ENCODE results near the gene ABHD6. TPM values are rescaled to one million over a fixed set of nuclear protein-coding genes. Genes with fewer than 3 reads are reported as not detected.

The ABHD6 gene
- total RNA-seq, 8 experiments from 2014 or later = 2.6 to 21.1 (median 7.3) TPM

DNA sequence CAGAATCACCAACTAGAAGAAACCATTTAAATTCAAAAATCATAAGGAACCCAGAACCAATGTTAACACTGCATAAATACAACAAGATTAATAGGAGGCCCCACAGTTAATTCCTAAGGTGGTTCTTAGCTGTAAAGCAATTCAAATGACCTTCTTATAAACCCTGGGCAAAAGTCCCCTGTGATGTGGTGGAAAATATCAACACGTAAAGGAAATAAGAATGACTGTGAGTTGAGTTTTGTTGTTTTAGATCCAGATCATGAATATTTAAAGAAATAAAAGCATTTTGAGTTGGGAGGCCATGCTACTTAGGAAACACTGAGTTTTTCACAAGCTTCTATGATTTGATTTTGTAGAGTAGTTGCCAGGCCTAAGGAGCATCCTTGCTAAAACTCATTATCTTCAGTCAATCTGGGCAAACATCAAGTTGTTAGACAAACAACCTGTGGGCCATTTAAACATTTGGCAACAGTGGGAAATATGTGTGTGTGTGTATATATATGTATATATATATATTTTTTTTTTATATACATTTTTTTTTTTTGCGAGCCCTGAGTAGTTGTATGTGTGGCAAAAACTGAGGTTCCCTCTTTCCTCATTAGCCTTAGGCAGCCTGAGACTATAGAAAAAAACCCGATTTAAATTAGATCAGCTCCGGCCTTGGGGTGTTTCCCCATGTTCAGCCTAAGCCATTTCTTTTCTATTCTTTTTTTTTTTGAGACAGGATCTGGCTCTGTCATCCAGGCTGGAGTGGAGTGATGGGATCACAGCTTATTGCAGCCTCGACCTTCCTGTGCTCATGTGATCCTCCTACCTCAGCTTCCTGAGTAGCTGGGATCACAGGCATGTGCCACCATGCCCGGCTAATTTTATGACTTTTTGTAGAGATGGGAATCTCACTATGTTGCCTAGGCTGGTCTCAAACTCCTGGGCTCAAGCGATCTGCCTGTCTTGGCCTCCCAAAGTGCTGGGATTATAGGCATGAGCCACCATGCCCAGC, 87.1 kb downstream of the ABHD6 start:
- peak overlapping the region in 1 of 2 donors; percentile 9 for H3K27ac ChIP-seq
- WGBS, 10 experiments = 63 to 100% (median 89%) methylated on average over 2 to 6 of the region's 7 CpGs; no CpG with 5 or more reads in 1 of the 10 experiments
- peaks cover 3 to 13% of the 10 kb centered on the region in 2 donors for H3K4me1 ChIP-seq (replicated peaks in 1 of 2)
- peak in 1 of 8 experiments; percentile 30 for ATAC-seq (replicated peaks in 6 of 8)
- no peak overlapping the region for H3K4me3 ChIP-seq
- in situ Hi-C loops (cut with MboI; ENCODE audit: low pct_unique_long_range_greater_than_20kb in 2 of 9, low sequenced_read_pairs in 9 of 9, unreplicated experiment in 9 of 9) = loop anchor here in 5 of 9 experiments (10.0 to 25.0 kb wide), 5 partner anchors 88 to 213 kb away; partner anchors contain the start of gene ACOX2 (in 3 of the 5)

DNA sequence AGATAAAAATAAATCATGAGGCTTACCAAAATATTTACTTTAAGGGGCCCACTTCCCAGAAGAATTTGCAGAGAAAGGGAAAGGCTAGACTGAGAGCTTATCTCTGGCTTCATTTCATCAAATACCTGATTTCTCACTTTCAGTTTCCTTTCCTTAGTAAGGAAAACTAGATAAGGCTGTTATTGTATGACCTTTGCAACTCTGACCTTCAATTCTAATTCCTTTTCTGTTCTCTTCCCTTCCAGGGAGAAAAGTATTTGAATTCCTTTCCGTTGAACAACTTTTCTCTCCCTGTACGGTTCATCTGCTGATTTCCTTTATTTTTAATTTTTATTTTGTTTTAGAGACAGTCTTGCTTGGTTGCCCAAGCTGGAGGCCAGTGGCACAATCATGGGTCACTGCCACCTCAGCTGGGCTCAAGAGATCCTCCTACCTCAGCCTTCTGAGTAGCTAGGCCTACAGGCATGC, 88.0 kb downstream of the ABHD6 start:
- Histone ChIP-seq H3K4me3 (no peak overlapping the region), H3K4me1 (replicated peaks in 1 of 2) (peaks cover 3 to 13% of the 10 kb centered on the region in 2 donors), H3K27ac (no peak overlapping the region)
- in situ Hi-C loops (cut with MboI; ENCODE audit: low pct_unique_long_range_greater_than_20kb in 2 of 9, low sequenced_read_pairs in 9 of 9, unreplicated experiment in 9 of 9) = loop anchor here in 2 of 9 experiments (10.0 to 25.0 kb wide), 3 partner anchors 89 to 212 kb away; partner anchors contain the start of gene ACOX2 (in 1 of the 2)
- WGBS, 10 experiments = 25 to 100% (median 92%) methylated on average over 1 to 2 of the region's 2 CpGs
- no peak for ATAC-seq (replicated peaks in 6 of 8)

DNA sequence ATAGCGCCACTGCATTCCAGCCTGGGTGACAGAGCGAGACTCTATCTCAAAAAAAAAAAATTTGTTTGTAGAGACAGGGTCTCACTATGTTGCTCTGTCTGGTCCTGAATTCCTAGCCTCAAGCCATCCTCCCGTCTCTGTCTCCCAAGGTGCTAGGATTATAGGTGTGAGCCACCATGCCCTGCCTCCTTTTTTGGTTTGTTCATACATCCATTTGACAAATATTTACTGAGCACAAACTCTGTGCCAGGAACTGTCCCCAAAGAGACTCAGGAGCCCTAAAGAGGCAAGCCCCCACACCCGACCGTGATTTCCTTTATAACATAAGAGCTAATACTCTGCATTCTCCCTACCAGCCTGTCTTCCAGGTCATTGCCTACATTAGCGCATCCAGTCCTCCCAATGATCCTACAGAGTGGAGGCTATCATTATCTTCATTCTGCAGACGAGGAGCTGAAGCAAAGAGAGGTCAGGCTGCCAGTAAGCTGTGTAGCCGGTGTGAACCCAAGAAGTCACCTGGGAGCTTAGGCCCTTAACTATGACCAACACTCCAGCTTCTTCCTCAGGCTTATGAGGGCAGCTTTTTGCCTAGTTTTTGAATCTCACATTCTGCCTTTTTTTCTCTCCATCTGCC, 88.8 kb downstream of the ABHD6 start:
- no peak for ATAC-seq (replicated peaks in 6 of 8)
- Histone ChIP-seq H3K4me1 (replicated peaks in 1 of 2) (peaks cover 3 to 13% of the 10 kb centered on the region in 2 donors), H3K27ac (no peak overlapping the region), H3K4me3 (no peak overlapping the region)
- WGBS, 10 experiments = 23 to 100% (median 79%) methylated on average over 1 to 5 of the region's 8 CpGs
- in situ Hi-C loops (cut with MboI; ENCODE audit: low pct_unique_long_range_greater_than_20kb in 2 of 9, low sequenced_read_pairs in 9 of 9, unreplicated experiment in 9 of 9) = loop anchor here in 2 of 9 experiments (10.0 to 25.0 kb wide), 3 partner anchors 88 to 211 kb away; partner anchors contain the start of gene ACOX2 (in 1 of the 2)

DNA sequence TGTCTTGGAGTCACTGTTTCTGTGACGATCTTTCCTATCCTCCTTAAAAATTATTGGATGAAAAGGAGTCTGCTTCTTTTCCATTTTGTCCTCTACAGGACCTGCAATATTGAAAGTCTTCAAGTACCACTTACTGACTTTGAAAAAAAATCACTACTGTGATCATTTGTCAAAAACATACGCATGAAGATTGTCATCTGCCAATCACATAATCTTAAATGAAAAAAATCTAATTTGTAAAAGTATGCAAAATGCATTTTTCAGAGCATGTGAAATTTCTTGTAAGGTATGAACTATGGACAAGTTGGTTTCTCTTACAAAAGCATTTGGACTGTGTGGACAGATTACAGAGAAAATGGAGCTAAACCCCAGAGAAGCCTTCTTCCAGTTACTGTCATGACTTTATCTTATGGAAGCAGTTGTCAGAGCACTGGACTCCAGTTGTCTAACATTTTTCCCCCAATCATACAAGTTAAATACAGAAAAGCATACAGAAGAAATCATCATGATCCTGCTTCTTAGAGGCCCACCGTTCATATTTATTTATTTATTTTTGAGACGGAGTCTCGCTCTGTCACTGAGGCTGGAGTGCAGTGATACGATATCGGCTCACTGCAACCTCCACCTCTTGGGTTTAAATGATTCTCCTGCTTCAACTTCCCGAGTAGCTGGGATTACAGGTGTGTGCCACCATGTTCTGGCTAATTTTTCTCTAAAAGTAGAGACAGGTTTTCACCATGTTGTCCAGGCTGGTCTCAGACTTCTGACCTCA, 91.7 kb downstream of the ABHD6 start:
- Histone ChIP-seq H3K4me1 (replicated peaks in 1 of 2) (peaks cover 6 to 9% of the 10 kb centered on the region in 2 donors), H3K4me3 (no peak overlapping the region), H3K27ac (no peak overlapping the region)
- in situ Hi-C loops (cut with MboI; ENCODE audit: low pct_unique_long_range_greater_than_20kb in 2 of 9, low sequenced_read_pairs in 9 of 9, unreplicated experiment in 9 of 9) = loop anchor here in 2 of 9 experiments (10.0 to 25.0 kb wide), 3 partner anchors 85 to 208 kb away; partner anchors contain the start of gene ACOX2 (in 1 of the 2)
- ATAC-seq (replicated peaks in 6 of 8) = no peak
- WGBS, 10 experiments = 74 to 100% (median 84%) methylated on average over 1 to 7 of the region's 8 CpGs; no CpG with 5 or more reads in 1 of the 10 experiments

DNA sequence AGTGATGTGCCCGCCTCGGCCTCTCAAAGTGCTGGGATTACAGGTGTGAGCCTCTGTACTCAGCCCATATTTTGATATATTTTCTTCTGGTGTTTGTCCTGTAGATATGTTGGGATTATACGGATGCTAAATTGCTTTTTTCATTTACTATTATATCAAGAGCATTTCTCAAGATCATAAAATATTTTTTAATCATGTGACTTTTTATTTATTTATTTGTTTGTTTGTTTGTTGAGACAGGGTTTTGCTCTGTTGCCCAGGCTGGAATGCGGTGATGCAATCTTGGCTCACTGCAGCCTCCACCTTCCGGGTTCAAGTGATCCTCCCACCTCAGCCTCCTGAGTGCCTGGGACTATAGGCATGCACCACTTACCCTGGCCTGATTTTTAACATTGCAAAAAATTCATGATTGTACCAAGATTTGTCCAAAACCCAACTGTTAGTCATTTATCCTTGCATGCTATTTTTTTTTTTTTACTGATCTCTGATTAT, 92.4 kb downstream of the ABHD6 start:
- in situ Hi-C loops (cut with MboI; ENCODE audit: low pct_unique_long_range_greater_than_20kb in 2 of 9, low sequenced_read_pairs in 9 of 9, unreplicated experiment in 9 of 9) = loop anchor here in 2 of 9 experiments (10.0 to 25.0 kb wide), 3 partner anchors 85 to 207 kb away; partner anchors contain the start of gene ACOX2 (in 1 of the 2)
- WGBS, 10 experiments = 50 to 100% (median 90%) methylated on average over 2 to 5 of the region's 5 CpGs
- no peak for ATAC-seq (replicated peaks in 6 of 8)
- Histone ChIP-seq H3K4me1 (replicated peaks in 1 of 2) (peaks cover 10 to 11% of the 10 kb centered on the region in 2 donors), H3K27ac (no peak overlapping the region), H3K4me3 (no peak overlapping the region)

DNA sequence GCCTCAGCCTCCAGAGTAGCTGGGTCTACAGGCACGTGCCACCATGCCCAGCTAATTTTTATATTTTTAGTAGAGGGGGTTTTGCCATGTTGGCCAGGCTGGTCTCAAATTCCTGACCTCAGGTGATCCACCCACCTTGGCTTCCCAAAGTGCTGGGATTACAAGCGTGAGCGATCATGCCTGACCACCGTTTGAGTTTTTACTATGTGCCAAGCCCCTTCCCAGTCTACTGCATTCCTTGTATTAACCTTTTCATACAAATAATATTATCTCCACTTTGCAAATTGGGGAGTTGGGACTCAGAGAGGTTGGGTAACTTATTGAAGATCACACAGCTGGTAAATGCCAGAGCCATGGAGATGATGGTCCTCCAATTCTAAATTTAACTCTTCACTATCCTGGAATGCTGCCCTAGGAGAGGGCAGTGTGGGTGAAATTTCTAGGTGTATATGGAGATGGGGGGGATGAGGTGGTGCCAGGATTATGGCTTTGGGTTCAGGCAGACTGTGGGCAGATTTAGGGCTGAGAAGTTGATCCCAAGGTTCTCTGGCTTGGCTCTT, 94.1 kb downstream of the ABHD6 start:
- Histone ChIP-seq H3K27ac (no peak overlapping the region), H3K4me1 (replicated peaks in 1 of 2) (peaks cover 11 to 13% of the 10 kb centered on the region in 2 donors), H3K4me3 (no peak overlapping the region)
- in situ Hi-C loops (cut with MboI; ENCODE audit: low pct_unique_long_range_greater_than_20kb in 2 of 9, low sequenced_read_pairs in 9 of 9, unreplicated experiment in 9 of 9) = loop anchor here in 2 of 9 experiments (25.0 kb wide), 2 partner anchors 181 to 206 kb away; partner anchors contain the start of gene ACOX2 (in 1 of the 2)
- WGBS, 10 experiments = 56 to 100% (median 98%) methylated on average over 1 to 4 of the region's 4 CpGs; no CpG with 5 or more reads in 6 of the 10 experiments
- ATAC-seq (replicated peaks in 6 of 8) = no peak

DNA sequence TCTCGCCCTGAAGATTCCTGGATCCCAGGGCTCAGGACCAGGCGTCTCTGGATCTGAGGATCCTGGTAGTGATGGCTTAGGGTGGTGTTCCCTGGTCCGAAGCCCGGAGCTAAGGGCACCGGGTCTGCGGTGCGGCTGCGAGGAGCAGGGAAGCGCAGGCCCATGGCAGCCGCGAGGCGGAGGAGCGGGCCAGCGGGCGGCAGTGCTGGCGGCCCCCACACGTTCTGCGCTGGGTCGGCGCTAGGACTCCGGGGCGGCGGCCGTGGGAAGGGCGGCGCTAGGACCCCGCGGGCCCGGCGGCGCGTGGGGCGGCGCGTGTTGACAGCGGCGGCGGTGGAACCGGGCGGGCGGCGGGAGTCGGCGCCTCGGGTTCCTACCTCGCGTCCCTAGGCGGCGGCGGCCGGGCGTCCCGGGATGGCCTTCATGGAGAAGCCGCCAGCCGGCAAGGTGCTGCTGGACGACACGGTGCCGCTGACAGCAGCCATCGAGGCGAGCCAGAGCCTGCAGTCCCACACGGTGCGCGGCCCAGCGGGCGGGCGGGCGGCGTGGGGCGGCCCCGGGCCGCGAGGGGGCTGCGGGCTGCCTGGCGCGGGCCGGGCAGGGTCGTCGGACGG, 95.1 kb downstream of the ABHD6 start, which contains the start of gene PXK:
Gene PXK (plus strand): TSS at position 318 of the 614 bp plus-strand sequence. CDS start 97 bp downstream, at position 415.
- in situ Hi-C loops (cut with MboI; ENCODE audit: low pct_unique_long_range_greater_than_20kb in 2 of 9, low sequenced_read_pairs in 9 of 9, unreplicated experiment in 9 of 9) = loop anchor here in 2 of 9 experiments (25.0 kb wide), 2 partner anchors 180 to 205 kb away; partner anchors contain the start of gene ACOX2 (in 1 of the 2)
- peak within 1 kb of the TSS; percentile 22 to 38 for H3K27ac ChIP-seq

DNA sequence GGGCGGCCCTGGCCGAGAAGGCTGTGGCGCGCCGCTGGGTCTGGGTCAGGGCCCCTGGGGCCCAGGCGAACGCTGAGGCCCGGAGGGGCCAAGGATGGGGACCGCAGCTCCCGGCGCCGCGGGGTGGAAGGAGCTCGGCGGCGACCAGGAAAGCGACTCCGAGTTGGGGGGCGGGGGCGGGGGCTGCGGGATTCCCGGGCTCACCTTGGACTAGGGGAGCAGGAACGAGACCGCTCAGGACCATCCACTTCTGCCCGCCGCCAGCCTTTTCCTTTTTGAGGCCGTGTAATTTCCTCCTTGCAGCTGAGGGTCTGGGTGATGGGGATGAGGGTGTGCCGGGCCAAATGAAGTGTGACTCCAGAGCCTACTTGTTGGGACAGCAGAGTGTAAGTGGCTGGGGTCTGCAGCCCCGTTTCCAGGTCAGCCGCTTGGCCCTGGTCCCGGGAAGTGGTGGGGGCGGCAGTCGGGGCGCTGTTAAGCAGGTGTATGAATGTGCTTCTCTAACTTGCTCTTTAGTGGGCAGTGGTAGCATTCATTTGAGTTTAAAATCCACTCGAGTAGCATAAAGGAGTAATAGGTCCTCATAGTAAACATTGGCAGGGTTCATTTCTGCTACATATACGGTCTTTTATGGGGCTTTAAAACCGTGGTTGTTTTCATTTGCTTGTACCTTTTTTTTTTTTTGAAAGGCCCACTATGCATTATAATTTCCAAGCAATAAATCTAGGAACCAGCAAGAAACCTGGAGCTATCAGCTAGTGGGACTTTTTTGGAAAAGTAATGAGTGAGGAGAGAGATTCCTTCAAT, 95.8 kb downstream of the ABHD6 start:
- Histone ChIP-seq H3K4me1 (replicated peaks in 1 of 2) (peaks cover 11 to 13% of the 10 kb centered on the region in 2 donors), H3K27ac (peak overlapping the region; percentile 22 to 38), H3K4me3 (peak overlapping the region; percentile 69 to 85 (median 78))
- in situ Hi-C loops (cut with MboI; ENCODE audit: low pct_unique_long_range_greater_than_20kb in 2 of 9, low sequenced_read_pairs in 9 of 9, unreplicated experiment in 9 of 9) = loop anchor here in 2 of 9 experiments (25.0 kb wide), 2 partner anchors 179 to 204 kb away; partner anchors contain the start of gene ACOX2 (in 1 of the 2)
- WGBS, 10 experiments = 0 to 2% (median 0%) methylated on average over 1 to 6 of the region's 37 CpGs; no CpG with 5 or more reads in 5 of the 10 experiments
- ATAC-seq (replicated peaks in 6 of 8) = peak; percentile 31 to 62 (median 40)

More for the DNA sequence above, 95.1 kb downstream of the ABHD6 start, which contains the start of gene PXK:
- Histone ChIP-seq H3K4me3 (peak within 1 kb of the TSS; percentile 69 to 85 (median 78)), H3K4me1 (replicated peaks in 1 of 2) (peaks cover 11 to 13% of the 10 kb centered on the region in 2 donors)
- peak; percentile 86 to 94 (median 90) for ATAC-seq (replicated peaks in 6 of 8)
- 1 to 20% (median 5%) methylated on average over 1 to 12 of the region's 79 CpGs; no CpG with 5 or more reads in 6 of the 10 experiments for WGBS, 10 experiments

DNA sequence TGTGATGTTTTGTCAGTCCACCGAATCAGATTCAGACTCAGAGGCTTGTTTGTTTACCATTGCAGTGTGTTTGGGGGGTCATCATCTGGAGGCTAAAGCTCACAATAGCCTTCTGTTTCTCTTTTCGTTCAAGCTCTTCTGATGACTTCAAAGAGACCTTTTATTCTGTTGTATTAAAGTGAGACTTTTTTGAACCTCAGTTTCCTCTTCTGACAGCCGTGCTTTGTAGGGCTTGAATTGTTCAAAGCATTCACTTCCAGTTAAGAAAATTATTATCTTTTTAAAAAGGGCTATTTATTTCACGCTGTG, 96.4 kb downstream of the ABHD6 start:
- in situ Hi-C loops (cut with MboI; ENCODE audit: low pct_unique_long_range_greater_than_20kb in 2 of 9, low sequenced_read_pairs in 9 of 9, unreplicated experiment in 9 of 9) = loop anchor here in 2 of 9 experiments (25.0 kb wide), 2 partner anchors 178 to 203 kb away; partner anchors contain the start of gene ACOX2 (in 1 of the 2)
- no peak overlapping the region for H3K27ac ChIP-seq
- peak overlapping the region; percentile 69 to 85 (median 78) for H3K4me3 ChIP-seq
- H3K4me1 ChIP-seq (replicated peaks in 1 of 2) = peaks cover 11 to 13% of the 10 kb centered on the region in 2 donors
- WGBS, 10 experiments = 0 to 30% (median 16%) methylated on average over 1 to 4 of the region's 4 CpGs
- ATAC-seq (replicated peaks in 6 of 8) = no peak

DNA sequence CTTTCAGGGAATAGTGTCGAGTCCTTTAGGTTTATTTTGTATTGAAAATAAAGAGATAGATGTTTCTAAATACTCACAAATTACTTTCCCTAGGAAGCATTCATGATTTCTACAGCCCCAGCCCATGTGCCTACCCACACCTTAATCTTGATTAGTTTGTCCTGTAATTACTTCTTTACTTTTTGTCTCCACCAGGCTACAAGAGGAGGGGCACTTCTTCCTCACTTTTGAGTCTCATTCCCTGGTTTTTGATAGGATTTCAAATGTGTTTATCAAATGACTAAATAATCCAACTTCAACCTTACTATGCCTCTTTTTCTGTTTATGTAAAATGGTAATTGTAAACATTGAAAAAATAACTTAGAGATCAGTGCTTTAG, 96.9 kb downstream of the ABHD6 start:
- Histone ChIP-seq H3K27ac (no peak overlapping the region), H3K4me1 (replicated peaks in 1 of 2) (peaks cover 11 to 13% of the 10 kb centered on the region in 2 donors), H3K4me3 (peak overlapping the region in 3 of 5 donors; percentile 69 to 81 (median 78))
- in situ Hi-C loops (cut with MboI; ENCODE audit: low pct_unique_long_range_greater_than_20kb in 2 of 9, low sequenced_read_pairs in 9 of 9, unreplicated experiment in 9 of 9) = loop anchor here in 2 of 9 experiments (25.0 kb wide), 2 partner anchors 178 to 203 kb away; partner anchors contain the start of gene ACOX2 (in 1 of the 2)
- 0 to 100% (median 71%) methylated on average over 1 of the region's 1 CpG; no CpG with 5 or more reads in 1 of the 10 experiments for WGBS, 10 experiments
- ATAC-seq (replicated peaks in 6 of 8) = no peak
